Sigmoid colon (tissue), 4 donors: ENCODE data around the gene ESR1.

Experiments
- CTCF ChIP-seq, 4 experiments: fragments of 450-650 bp in 3 of 4; fragments of 200-600 bp in 1 of 4; IDR thresholded peaks; one replicate each; pipeline ENCODE4 v1.5.1; 2016 to 2019; ENCODE audit warnings: antibody characterized with exemption in 4 of 4, mild to moderate bottlenecking in 3 of 4, moderate library complexity in 2 of 4
- EP300 ChIP-seq, 4 donors: sonication (generic); formaldehyde crosslinking; IDR thresholded peaks; one replicate each; pipeline ENCODE4 v1.6.1; 2017; ENCODE audit warnings: antibody characterized with exemption in 4 of 4
- POLR2A ChIP-seq, 2 donors: fragments of 450-650 bp; IDR thresholded peaks; one replicate each; pipeline ENCODE4 v1.6.1; 2016; ENCODE audit warnings: antibody characterized with exemption in 2 of 2, mild to moderate bottlenecking in 2 of 2, moderate library complexity in 2 of 2
- POLR2AphosphoS5 ChIP-seq, 4 donors: sonication (generic); formaldehyde crosslinking; IDR thresholded peaks; one replicate each; pipeline ENCODE4 v1.6.1; 2017; ENCODE audit warnings: antibody characterized with exemption in 4 of 4

DNA sequence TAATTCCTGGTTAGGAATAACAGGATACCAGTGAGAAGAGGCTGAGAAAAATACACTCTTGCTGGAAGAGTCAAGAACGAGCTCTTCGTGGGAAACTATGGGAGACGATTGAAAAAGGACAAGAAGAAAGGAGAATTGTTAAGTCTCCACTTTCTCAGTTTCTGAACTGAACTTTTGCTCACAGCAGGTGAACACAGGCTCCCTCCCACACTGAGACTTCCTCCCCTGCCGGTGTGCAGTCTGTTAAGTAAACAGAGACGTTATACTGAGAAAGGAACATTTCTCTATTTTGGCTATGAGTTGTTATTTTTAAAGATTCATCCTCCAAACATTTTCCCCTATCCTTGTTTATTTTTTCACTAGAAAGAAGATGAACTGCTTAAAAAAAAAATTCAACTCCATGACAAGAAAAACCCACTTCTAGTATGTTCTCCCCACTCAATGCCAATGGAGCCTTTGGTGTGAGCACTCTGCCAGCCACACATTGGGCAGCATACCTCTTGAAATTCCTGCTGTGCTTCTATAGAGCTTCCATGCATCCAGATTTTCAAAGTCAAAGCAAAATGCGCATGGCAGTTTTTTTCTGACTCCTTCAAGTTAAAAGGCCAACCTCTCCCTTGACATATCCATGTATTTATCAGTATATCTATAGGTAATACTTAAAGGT is 250.5 kb downstream of the ESR1 start:
- TF ChIP-seq POLR2A (IDR thresholded peaks at IDR 0.05): no peak
- TF ChIP-seq CTCF (IDR thresholded peaks at IDR 0.05): no peak
- no peak for TF ChIP-seq POLR2AphosphoS5 (IDR thresholded peaks at IDR 0.05)
- TF ChIP-seq EP300 (IDR thresholded peaks at IDR 0.05): no peak
